Mesendoderm (in vitro differentiated cells): Measurements from ENCODE around the gene FANK1.
"Not testable (repeated sequence)": the region's sequence is repeated elsewhere in the genome, so short reads cannot be mapped to it uniquely, and the experiment has no call there.

Experiments used
- DNase-seq: peaks from one replicate; pipeline ENCODE4 v3.0.0; 2013
- H2AK5ac ChIP-seq: 2 replicates; pipeline ENCODE4 v1.6.1; 2013; ENCODE audit warnings: low read length, inconsistent platforms
- H2BK120ac ChIP-seq: 2 replicates; pipeline ENCODE4 v1.6.1; 2013; ENCODE audit warnings: low read depth, mild to moderate bottlenecking, low read length, moderate library complexity, mixed read lengths
- H2BK15ac ChIP-seq: replicated peaks from 2 replicates; pipeline ENCODE4 v1.6.1; 2013; ENCODE audit warnings: low read depth, mild to moderate bottlenecking, moderate library complexity
- H2BK5ac ChIP-seq: 2 replicates; pipeline ENCODE4 v1.6.1; 2013; ENCODE audit warnings: low read length, inconsistent platforms
- H3K18ac ChIP-seq: 2 replicates; pipeline ENCODE4 v1.6.1; 2013; ENCODE audit warnings: mild to moderate bottlenecking, low read length, mixed read lengths
- H3K23ac ChIP-seq: one replicate; pipeline ENCODE4 v1.6.1; 2013; ENCODE audit warnings: low read length
- H3K27ac ChIP-seq: 2 replicates; pipeline ENCODE4 v1.5.1; 2013; ENCODE audit warnings: low read depth, mild to moderate bottlenecking, inconsistent platforms, low read length, moderate library complexity
- H3K27me3 ChIP-seq: 2 replicates; pipeline ENCODE4 v1.6.1; 2013; ENCODE audit warnings: low read length, control low read depth, mild to moderate bottlenecking, inconsistent platforms; ENCODE audit not compliant: insufficient read depth, poor library complexity
- H3K36me3 ChIP-seq: 2 replicates; pipeline ENCODE4 v1.6.1; 2013; ENCODE audit warnings: low read length, inconsistent platforms; ENCODE audit not compliant: control insufficient read depth, insufficient read depth
- H3K4ac ChIP-seq: one replicate; pipeline ENCODE4 v1.6.1; 2013; ENCODE audit warnings: low read depth, mild to moderate bottlenecking, low read length, moderate library complexity
- H3K4me1 ChIP-seq: 2 replicates; pipeline ENCODE4 v1.6.1; 2013; ENCODE audit warnings: low read depth, low read length, inconsistent platforms; ENCODE audit not compliant: control insufficient read depth
- H3K4me2 ChIP-seq: 2 replicates; pipeline ENCODE4 v1.6.1; 2013; ENCODE audit warnings: low read length
- H3K4me3 ChIP-seq: 2 replicates; pipeline ENCODE4 v1.5.1; 2013; ENCODE audit warnings: mild to moderate bottlenecking, low read length
- H3K56ac ChIP-seq: one replicate; pipeline ENCODE4 v1.6.1; 2013; ENCODE audit warnings: low read length
- H3K79me1 ChIP-seq: 2 replicates; pipeline ENCODE4 v1.6.1; 2013; ENCODE audit warnings: low read length, inconsistent platforms
- H3K79me2 ChIP-seq: 2 replicates; pipeline ENCODE4 v1.6.1; 2013; ENCODE audit warnings: mild to moderate bottlenecking, low read length; ENCODE audit not compliant: control insufficient read depth, insufficient read depth
- H3K9ac ChIP-seq: 2 replicates; pipeline ENCODE4 v1.6.1; 2013; ENCODE audit warnings: low read length, inconsistent platforms
- H4K5ac ChIP-seq: one replicate; pipeline ENCODE4 v1.6.1; 2013; ENCODE audit warnings: low read length
- H4K8ac ChIP-seq: one replicate; pipeline ENCODE4 v1.6.1; 2013; ENCODE audit warnings: low read depth, mild to moderate bottlenecking, control low read depth, low read length, moderate library complexity
- WGBS: extraction: QIAGEN DNeasy Blood & Tissue Kit; methylation state at CpG from one replicate; pipeline ENCODE4 v1.1.7; 2013; ENCODE audit warnings: low lambda C conversion rate, missing lambda C conversion rate; ENCODE audit not compliant: insufficient coverage; ENCODE audit errors: extremely low coverage; 5-methylcytosine and 5-hydroxymethylcytosine counted together

The FANK1 gene

DNA sequence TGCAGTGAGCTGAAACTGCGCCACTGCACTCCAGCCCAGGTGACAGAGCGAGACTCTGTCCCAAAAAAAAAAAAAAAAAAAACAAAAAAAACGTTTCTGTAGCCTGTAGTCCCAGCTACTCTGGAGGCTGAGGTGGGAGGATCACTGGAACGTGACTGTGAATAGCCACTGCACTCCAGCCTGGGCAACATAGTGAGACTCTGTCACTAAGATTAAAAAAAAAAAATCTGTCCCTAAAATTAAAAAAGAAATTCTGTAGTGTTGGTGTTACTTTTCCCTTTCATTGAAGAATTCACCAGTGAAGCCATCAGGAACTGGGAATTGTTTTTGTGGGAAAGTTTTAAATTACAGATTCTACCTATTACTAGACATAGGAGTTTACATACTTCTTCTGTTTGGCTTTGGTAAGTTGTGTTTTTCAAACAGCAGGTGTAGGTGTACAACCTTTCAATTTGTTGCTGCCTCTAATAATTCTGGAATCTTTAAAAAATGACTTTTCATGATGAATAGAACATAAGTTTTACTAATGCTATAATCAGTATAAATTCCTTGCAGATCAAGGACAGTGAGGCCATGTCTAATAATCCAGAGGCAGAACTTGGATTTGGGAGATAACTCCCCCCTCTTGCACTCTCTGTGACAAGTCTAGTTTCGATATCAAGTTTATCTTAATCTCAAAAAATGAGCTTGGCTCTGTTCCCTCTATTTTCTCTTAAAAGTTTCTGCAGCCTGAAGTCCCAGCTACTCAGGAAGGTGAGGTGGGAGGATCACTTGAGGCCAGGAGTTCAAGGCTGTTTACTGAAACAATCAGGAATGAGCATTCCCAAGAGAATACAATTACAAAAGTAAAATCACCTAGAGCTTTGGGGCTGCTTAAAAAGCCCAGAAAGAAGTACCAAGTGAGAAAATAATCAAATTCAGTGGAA, 9.0 kb downstream of the FANK1 start:
- H2BK15ac ChIP-seq, H3K23ac ChIP-seq, H2BK5ac ChIP-seq, H3K27me3 ChIP-seq, H3K79me1 ChIP-seq, H3K4ac ChIP-seq, H3K4me2 ChIP-seq, H3K9ac ChIP-seq, H2AK5ac ChIP-seq, DNase-seq, H2BK120ac ChIP-seq, H4K8ac ChIP-seq, H4K5ac ChIP-seq, H3K27ac ChIP-seq, H3K18ac ChIP-seq, H3K4me3 ChIP-seq, H3K56ac ChIP-seq, H3K4me1 ChIP-seq, H3K36me3 ChIP-seq, H3K79me2 ChIP-seq: not testable (repeated sequence)
- WGBS: no CpG with 5 or more reads among the region's 5 CpGs

DNA sequence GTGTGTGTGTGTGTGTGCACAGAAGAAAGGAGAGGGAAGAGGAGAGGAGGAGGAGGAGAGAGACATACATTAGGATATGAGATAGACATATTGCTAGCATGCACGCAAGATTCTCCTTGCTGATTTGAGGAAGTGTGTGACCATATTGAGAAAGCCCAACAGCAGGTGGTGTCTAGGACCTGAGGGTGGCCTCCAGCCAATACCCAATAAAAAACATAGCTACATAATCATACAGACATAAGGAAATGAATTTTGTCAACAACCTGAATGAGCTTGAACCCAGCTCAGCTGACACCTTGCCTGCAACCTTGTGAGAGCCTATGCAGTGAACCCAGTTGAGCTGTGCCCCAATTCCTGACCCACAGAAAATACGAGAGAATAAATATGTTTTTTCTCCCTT, 11.2 kb downstream of the FANK1 start:
- not testable (repeated sequence) for H4K5ac ChIP-seq, H2AK5ac ChIP-seq, H3K23ac ChIP-seq, H3K36me3 ChIP-seq, H3K4me3 ChIP-seq, H3K79me2 ChIP-seq, H3K27ac ChIP-seq, H3K4ac ChIP-seq, H3K4me1 ChIP-seq, H3K27me3 ChIP-seq, H2BK5ac ChIP-seq, DNase-seq, H3K18ac ChIP-seq, H2BK15ac ChIP-seq, H4K8ac ChIP-seq, H3K56ac ChIP-seq, H3K4me2 ChIP-seq, H3K9ac ChIP-seq, H3K79me1 ChIP-seq, H2BK120ac ChIP-seq
- WGBS: no CpG with 5 or more reads among the region's 2 CpGs

DNA sequence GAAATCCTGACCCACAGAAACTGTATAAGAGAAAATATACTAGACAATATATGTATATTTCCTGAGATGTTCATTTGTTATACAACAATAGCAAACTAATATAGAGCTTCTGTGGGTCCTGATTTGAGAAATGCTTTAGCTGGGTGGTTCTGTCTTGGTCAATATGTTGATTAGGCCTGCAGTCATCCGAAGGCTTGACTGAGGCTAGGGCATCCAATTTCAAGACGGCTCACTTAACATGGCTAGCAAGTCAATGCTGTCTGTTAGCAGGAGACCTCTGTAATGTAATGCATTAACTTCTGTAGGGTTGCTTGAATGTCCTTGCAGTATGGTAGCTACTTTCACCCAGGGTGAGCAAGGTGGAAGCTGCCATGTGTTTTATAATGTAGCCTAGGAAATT, 12.4 kb downstream of the FANK1 start:
- not testable (repeated sequence) for H2BK15ac ChIP-seq, H3K56ac ChIP-seq, H3K27me3 ChIP-seq, H3K27ac ChIP-seq, H3K4me1 ChIP-seq, H3K4me3 ChIP-seq, H4K5ac ChIP-seq, H2BK120ac ChIP-seq, H4K8ac ChIP-seq, H3K36me3 ChIP-seq, H3K79me1 ChIP-seq, H3K79me2 ChIP-seq, H3K9ac ChIP-seq, H3K4ac ChIP-seq, H2BK5ac ChIP-seq, H3K4me2 ChIP-seq, H3K23ac ChIP-seq, H3K18ac ChIP-seq, DNase-seq, H2AK5ac ChIP-seq
- no CpG with 5 or more reads among the region's 2 CpGs for WGBS

DNA sequence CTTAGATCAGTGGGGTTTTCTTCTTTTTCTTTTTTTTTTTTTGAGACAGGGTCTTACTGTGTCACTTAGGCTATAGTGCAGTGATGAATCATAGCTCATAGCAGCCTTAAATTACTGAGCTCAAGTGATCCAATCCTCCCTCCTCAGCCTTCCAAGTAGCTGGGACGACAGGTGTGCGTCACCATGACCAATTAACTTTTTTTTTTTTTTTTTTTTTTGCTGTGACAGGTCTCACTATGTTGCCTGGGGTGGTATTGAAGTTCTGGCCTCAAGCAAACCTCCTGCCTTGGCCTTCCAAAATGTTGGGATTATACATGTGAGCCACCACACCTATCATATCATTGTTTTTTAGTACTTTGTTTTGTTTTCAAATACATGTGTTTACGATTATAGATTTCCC, 13.1 kb downstream of the FANK1 start:
- not testable (repeated sequence) for H3K23ac ChIP-seq, H3K27ac ChIP-seq, H3K36me3 ChIP-seq, H3K56ac ChIP-seq, H3K18ac ChIP-seq, H2BK15ac ChIP-seq, DNase-seq, H2BK120ac ChIP-seq, H3K4me2 ChIP-seq, H3K9ac ChIP-seq, H3K4ac ChIP-seq, H2AK5ac ChIP-seq, H2BK5ac ChIP-seq, H3K4me1 ChIP-seq, H4K5ac ChIP-seq, H4K8ac ChIP-seq, H3K27me3 ChIP-seq, H3K79me2 ChIP-seq, H3K79me1 ChIP-seq, H3K4me3 ChIP-seq
- no CpG with 5 or more reads among the region's 3 CpGs for WGBS

DNA sequence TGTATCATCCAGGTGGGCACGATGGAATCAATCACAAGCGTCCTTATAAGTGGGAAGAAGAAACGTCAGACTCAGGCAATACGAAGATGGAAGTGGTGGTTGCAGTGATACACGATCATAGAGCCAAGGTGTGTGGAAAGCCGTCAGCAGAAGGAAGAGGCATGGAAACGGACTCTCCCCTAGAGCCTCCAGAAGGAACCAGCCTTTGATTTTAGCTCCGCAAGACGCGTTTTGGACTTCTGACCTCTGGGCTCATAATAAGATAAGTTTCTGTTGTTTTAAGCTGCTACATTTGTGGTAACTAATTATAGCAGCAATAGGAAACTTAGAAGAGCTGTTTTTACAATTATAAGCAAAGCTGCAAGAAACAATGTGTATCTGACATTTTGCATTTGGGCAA, 14.8 kb downstream of the FANK1 start:
- H3K4ac ChIP-seq: no peak overlapping the region

DNA sequence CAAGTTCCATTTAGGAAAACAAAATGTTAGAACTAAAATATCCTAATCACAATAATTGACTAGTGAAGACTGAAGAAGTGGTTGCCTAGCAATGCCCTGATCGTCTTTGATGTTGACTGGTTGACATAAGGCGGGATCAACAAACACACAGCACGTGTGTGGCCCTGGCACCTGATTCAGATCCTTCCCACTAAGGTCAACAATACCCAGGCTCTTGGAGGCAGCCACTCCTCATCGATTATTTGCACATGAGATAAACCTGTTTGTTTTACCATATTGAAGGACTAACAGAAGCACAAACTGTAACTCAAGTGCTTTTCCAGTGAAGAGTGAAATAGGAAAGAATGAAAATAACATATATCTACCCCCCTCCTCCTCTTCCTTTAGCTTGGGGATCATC, 15.6 kb downstream of the FANK1 start:
- Histone ChIP-seq H3K27me3 (no peaks in the 10 kb centered on the region), H3K56ac (no peak overlapping the region), H3K27ac (no peak overlapping the region), H3K36me3 (no peaks in the 10 kb centered on the region), H2BK5ac (no peak overlapping the region), H4K5ac (no peak overlapping the region), H4K8ac (no peak overlapping the region), H2BK120ac (no peak overlapping the region), H3K79me1 (no peaks in the 10 kb centered on the region), H2AK5ac (no peak overlapping the region), H3K9ac (no peak overlapping the region), H3K4me2 (no peak overlapping the region), H3K23ac (no peak overlapping the region), H2BK15ac (no peak overlapping the region), H3K4ac (no peak overlapping the region), H3K4me3 (no peak overlapping the region), H3K79me2 (no peaks in the 10 kb centered on the region), H3K18ac (no peak overlapping the region), H3K4me1 (no peaks in the 10 kb centered on the region)
- no peak for DNase-seq
- no CpG with 5 or more reads among the region's 4 CpGs for WGBS

More for the DNA sequence above, 14.8 kb downstream of the FANK1 start:
- Histone ChIP-seq H3K18ac (no peak overlapping the region), H2BK120ac (no peak overlapping the region), H3K23ac (no peak overlapping the region), H4K8ac (no peak overlapping the region), H4K5ac (no peak overlapping the region), H3K79me1 (no peaks in the 10 kb centered on the region), H3K27me3 (no peaks in the 10 kb centered on the region), H3K4me3 (no peak overlapping the region), H3K9ac (no peak overlapping the region), H3K4me1 (no peaks in the 10 kb centered on the region), H3K79me2 (no peaks in the 10 kb centered on the region), H2AK5ac (no peak overlapping the region), H3K36me3 (no peaks in the 10 kb centered on the region), H3K27ac (no peak overlapping the region), H3K4me2 (no peak overlapping the region), H3K56ac (no peak overlapping the region), H2BK5ac (no peak overlapping the region), H2BK15ac (no peak overlapping the region)
- no CpG with 5 or more reads among the region's 10 CpGs for WGBS
- no peak for DNase-seq
